ENCODE results near the gene OOSP1.

The OOSP1 gene

GRCh38 chr11:59898046-59898445 lies 40.2 kb upstream of the OOSP1 start:
- Histone ChIP-seq H3K27ac (replicated peaks) (no peak overlapping the region), H3K4me3 (replicated peaks; ENCODE audit: insufficient read depth, low read length) (no peak overlapping the region), H3K27me3 (ENCODE audit: insufficient read depth, poor library complexity, severe bottlenecking) (no peaks in the 10 kb centered on the region)
- no peak for DNase-seq (ENCODE audit: low read depth in 1 of 2, low spot score in 1 of 2)
- TF ChIP-seq SPI1 (IDR thresholded peaks at IDR 0.05; ENCODE audit: borderline replicate concordance, low read depth) (no peak), CTCF (IDR thresholded peaks at IDR 0.05; ENCODE audit: insufficient read depth, low read length) (no peak), POLR2AphosphoS5 (IDR thresholded peaks at IDR 0.05; ENCODE audit: low read depth) (no peak), GABPA (IDR thresholded peaks at IDR 0.05; ENCODE audit: low read depth) (no peak), REST (IDR thresholded peaks at IDR 0.05; ENCODE audit: insufficient replicate concordance, low read depth) (no peak)

GRCh38 chr11:59898650-59899049 lies 39.6 kb upstream of the OOSP1 start:
- DNase-seq (ENCODE audit: low read depth in 1 of 2, low spot score in 1 of 2) = no peak
- H3K27ac ChIP-seq (replicated peaks) = no peak overlapping the region
- TF ChIP-seq SPI1 (IDR thresholded peaks at IDR 0.05; ENCODE audit: borderline replicate concordance, low read depth) (no peak), POLR2AphosphoS5 (IDR thresholded peaks at IDR 0.05; ENCODE audit: low read depth) (no peak), GABPA (IDR thresholded peaks at IDR 0.05; ENCODE audit: low read depth) (no peak), REST (IDR thresholded peaks at IDR 0.05; ENCODE audit: insufficient replicate concordance, low read depth) (no peak), CTCF (IDR thresholded peaks at IDR 0.05; ENCODE audit: insufficient read depth, low read length) (no peak)

GRCh38 chr11:59899532-59899931 lies 38.7 kb upstream of the OOSP1 start:
- DNase-seq (ENCODE audit: low read depth in 1 of 2, low spot score in 1 of 2) = peak in 1 of 2 experiments; percentile 51
- Histone ChIP-seq H3K27ac (replicated peaks) (no peak overlapping the region), H3K27me3 (ENCODE audit: insufficient read depth, poor library complexity, severe bottlenecking) (no peaks in the 10 kb centered on the region), H3K4me3 (replicated peaks; ENCODE audit: insufficient read depth, low read length) (no peak overlapping the region)
- TF ChIP-seq CTCF (IDR thresholded peaks at IDR 0.05; ENCODE audit: insufficient read depth, low read length) (no peak), SPI1 (IDR thresholded peaks at IDR 0.05; ENCODE audit: borderline replicate concordance, low read depth) (peak; percentile 57; the same call in 1 of the 2 replicates)

More at GRCh38 chr11:59898650-59899049, 39.6 kb upstream of the OOSP1 start:
- Histone ChIP-seq H3K4me3 (replicated peaks; ENCODE audit: insufficient read depth, low read length) (no peak overlapping the region), H3K27me3 (ENCODE audit: insufficient read depth, poor library complexity, severe bottlenecking) (no peaks in the 10 kb centered on the region)
